Measurements from ENCODE around the gene ZCCHC24.

Gene ZCCHC24

DNA sequence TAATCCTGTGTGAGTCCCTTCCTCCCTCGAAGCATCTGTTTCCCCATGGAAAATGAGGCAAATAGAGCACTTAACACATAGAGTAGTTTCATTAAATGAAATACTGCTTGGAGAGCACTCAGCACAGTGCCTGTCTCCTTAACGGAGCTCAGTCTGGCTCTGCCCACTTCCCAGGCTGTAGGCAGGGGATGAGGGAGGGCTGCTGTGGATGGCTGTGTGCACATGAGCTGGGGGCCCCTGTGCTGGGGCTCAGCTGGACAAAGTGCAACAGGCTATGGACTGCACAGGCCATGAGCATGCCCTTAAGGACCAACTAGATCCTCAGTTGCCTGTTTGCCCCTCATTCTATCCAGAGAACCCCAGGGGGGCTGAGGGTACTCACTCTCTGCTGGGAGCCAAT, 14.5 kb downstream of the ZCCHC24 start:
- DNase-seq (ENCODE audit: low spot score) (no peak), ATAC-seq (ENCODE audit: low read depth) (no peak)
- no peaks in the 10 kb centered on the region for H3K27me3 ChIP-seq (ENCODE audit: insufficient read depth, poor library complexity, severe bottlenecking)
- H3K9me3 ChIP-seq (ENCODE audit: severe bottlenecking) = peaks cover 5% of the 10 kb centered on the region
- TF ChIP-seq, protein P1, sequence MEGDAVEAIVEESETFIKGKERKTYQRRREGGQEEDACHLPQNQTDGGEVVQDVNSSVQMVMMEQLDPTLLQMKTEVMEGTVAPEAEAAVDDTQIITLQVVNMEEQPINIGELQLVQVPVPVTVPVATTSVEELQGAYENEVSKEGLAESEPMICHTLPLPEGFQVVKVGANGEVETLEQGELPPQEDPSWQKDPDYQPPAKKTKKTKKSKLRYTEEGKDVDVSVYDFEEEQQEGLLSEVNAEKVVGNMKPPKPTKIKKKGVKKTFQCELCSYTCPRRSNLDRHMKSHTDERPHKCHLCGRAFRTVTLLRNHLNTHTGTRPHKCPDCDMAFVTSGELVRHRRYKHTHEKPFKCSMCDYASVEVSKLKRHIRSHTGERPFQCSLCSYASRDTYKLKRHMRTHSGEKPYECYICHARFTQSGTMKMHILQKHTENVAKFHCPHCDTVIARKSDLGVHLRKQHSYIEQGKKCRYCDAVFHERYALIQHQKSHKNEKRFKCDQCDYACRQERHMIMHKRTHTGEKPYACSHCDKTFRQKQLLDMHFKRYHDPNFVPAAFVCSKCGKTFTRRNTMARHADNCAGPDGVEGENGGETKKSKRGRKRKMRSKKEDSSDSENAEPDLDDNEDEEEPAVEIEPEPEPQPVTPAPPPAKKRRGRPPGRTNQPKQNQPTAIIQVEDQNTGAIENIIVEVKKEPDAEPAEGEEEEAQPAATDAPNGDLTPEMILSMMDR (IDR thresholded peaks at IDR 0.05; ENCODE audit: poor library complexity, severe bottlenecking) = no peak
- no peak overlapping the region for H3K27ac ChIP-seq (ENCODE audit: poor library complexity, severe bottlenecking)
- peaks cover 6% of the 10 kb centered on the region for H3K4me1 ChIP-seq (ENCODE audit: insufficient read depth, poor library complexity, severe bottlenecking)
- H3K36me3 ChIP-seq (ENCODE audit: low read depth) = no peaks in the 10 kb centered on the region
- H3K4me3 ChIP-seq (ENCODE audit: severe bottlenecking) = no peak overlapping the region

DNA sequence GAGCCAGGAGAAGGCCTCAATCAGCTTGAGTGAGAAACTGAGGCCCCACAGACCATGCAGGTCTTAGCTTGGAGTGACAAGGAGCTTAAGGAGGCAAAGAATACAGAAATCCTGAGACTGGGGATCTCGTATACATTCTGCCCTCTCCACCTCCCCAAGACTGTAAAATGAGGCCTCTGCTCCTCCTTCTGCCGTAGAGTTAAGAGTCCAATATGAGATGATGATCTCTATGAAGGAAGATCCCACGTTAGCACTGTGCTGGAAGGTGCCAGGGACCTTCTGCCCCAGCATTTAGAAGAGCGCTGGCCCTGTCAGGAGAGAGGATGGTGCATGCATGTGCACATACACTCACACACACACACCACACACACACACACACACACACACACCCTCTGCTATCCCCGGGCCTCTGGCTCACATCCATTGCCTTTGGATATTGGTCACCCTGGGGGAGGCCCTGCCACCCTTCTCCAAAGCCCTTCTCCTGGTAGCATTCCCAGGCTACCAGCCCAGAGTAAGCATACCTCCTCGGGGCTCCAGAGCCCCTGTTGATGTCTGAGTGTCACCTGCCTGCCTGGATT, 15.0 kb downstream of the ZCCHC24 start:
- TF ChIP-seq, protein P1 (IDR thresholded peaks at IDR 0.05; ENCODE audit: poor library complexity, severe bottlenecking) = no peak
- Histone ChIP-seq H3K27me3 (ENCODE audit: insufficient read depth, poor library complexity, severe bottlenecking) (no peaks in the 10 kb centered on the region), H3K27ac (ENCODE audit: poor library complexity, severe bottlenecking) (no peak overlapping the region), H3K9me3 (ENCODE audit: severe bottlenecking) (peaks cover 5% of the 10 kb centered on the region), H3K36me3 (ENCODE audit: low read depth) (no peaks in the 10 kb centered on the region), H3K4me1 (ENCODE audit: insufficient read depth, poor library complexity, severe bottlenecking) (peaks cover 6% of the 10 kb centered on the region), H3K4me3 (ENCODE audit: severe bottlenecking) (no peak overlapping the region)
- ATAC-seq (ENCODE audit: low read depth) = no peak; the same call in 2 of the 3 replicates
- no peak for DNase-seq (ENCODE audit: low spot score)

DNA sequence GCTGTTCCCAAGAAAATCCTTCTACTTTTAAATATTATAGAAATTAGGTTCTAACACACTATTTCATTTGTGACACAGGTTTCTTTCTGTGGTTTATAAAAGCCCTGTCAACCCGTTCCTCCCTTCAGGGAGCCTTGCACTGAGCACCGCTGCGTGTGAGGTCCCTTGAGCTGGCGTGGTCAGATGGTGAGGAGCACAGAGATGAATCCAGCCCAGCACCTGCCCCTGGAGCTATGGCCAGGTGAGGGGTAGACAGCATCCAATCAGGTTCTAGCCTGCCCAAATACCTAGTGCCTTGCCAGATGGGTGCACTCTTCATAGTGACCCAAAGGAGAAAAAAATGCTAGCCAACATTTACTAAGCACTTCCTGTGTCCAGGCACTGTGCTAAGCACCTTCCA, 15.7 kb downstream of the ZCCHC24 start:
- peaks cover 5% of the 10 kb centered on the region for H3K9me3 ChIP-seq (ENCODE audit: severe bottlenecking)
- no peaks in the 10 kb centered on the region for H3K36me3 ChIP-seq (ENCODE audit: low read depth)
- H3K4me1 ChIP-seq (ENCODE audit: insufficient read depth, poor library complexity, severe bottlenecking) = peaks cover under 1% of the 10 kb centered on the region
- ATAC-seq (ENCODE audit: low read depth) = no peak
- no peak for DNase-seq (ENCODE audit: low spot score)
- no peak overlapping the region for H3K4me3 ChIP-seq (ENCODE audit: severe bottlenecking)
- no peak overlapping the region for H3K27ac ChIP-seq (ENCODE audit: poor library complexity, severe bottlenecking)
- H3K27me3 ChIP-seq (ENCODE audit: insufficient read depth, poor library complexity, severe bottlenecking) = no peaks in the 10 kb centered on the region
- TF ChIP-seq, protein P1 (IDR thresholded peaks at IDR 0.05; ENCODE audit: poor library complexity, severe bottlenecking) = no peak

DNA sequence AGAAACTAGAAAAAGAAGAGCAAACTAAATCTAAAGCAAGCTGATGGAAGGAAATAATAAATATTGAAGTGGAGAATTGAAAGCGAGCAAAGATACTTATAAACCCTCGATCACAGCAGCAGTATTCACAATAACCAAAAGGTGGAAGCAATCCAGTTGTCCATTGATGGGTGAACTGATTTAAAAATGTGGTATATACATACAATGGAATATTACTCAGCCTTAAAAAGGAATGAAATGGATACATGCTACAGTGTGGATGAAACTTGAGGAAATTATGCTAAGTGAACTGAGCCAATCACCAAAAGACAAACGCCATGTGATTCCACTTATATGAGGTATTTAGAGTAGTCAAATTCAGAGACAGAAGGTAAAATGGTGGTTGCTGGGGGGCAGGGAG, 17.5 kb downstream of the ZCCHC24 start:
- H3K4me3 ChIP-seq (ENCODE audit: severe bottlenecking) = no peak overlapping the region
- H3K36me3 ChIP-seq (ENCODE audit: low read depth) = no peaks in the 10 kb centered on the region
- no peak for DNase-seq (ENCODE audit: low spot score)
- no peaks in the 10 kb centered on the region for H3K4me1 ChIP-seq (ENCODE audit: insufficient read depth, poor library complexity, severe bottlenecking)
- ATAC-seq (ENCODE audit: low read depth) = no peak
- no peaks in the 10 kb centered on the region for H3K27me3 ChIP-seq (ENCODE audit: insufficient read depth, poor library complexity, severe bottlenecking)
- no peak overlapping the region for H3K27ac ChIP-seq (ENCODE audit: poor library complexity, severe bottlenecking)
- TF ChIP-seq, protein P1 (IDR thresholded peaks at IDR 0.05; ENCODE audit: poor library complexity, severe bottlenecking) = no peak
- H3K9me3 ChIP-seq (ENCODE audit: severe bottlenecking) = peaks cover 5% of the 10 kb centered on the region

DNA sequence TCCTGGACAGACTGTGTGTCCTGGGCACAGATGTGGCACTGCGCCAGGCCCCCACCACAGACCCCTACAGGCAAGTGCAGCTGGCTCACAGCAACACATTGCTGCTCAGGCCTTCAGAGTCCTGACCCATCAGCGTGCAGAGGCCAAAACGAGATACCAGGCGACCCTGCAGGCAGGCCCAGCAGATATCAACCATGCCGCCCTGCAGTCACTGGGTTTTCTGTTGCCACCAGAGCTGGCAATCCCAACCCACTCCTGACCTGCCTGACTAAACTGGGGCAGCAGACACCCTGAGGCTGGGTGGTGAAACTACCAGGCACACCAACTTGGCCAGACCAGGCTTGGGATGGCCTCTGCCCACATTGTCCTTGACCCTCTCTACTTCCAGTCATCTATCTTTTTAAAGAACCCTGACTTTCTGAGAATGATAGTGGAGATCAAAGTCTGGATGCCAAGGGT, 20.3 kb downstream of the ZCCHC24 start:
- no peaks in the 10 kb centered on the region for H3K27me3 ChIP-seq (ENCODE audit: insufficient read depth, poor library complexity, severe bottlenecking)
- no peaks in the 10 kb centered on the region for H3K4me1 ChIP-seq (ENCODE audit: insufficient read depth, poor library complexity, severe bottlenecking)
- no peaks in the 10 kb centered on the region for H3K36me3 ChIP-seq (ENCODE audit: low read depth)
- peaks cover 5% of the 10 kb centered on the region for H3K9me3 ChIP-seq (ENCODE audit: severe bottlenecking)
- no peak overlapping the region for H3K27ac ChIP-seq (ENCODE audit: poor library complexity, severe bottlenecking)
- TF ChIP-seq, protein P1 (IDR thresholded peaks at IDR 0.05; ENCODE audit: poor library complexity, severe bottlenecking) = no peak
- no peak for ATAC-seq (ENCODE audit: low read depth)
- H3K4me3 ChIP-seq (ENCODE audit: severe bottlenecking) = no peak overlapping the region
- DNase-seq (ENCODE audit: low spot score) = no peak

All from RWPE2 (cell line).